Upper lobe of left lung (tissue), 6 donors: ENCODE measurements around the gene HOATZ. TPM values are rescaled to one million over a fixed set of nuclear protein-coding genes. Genes with fewer than 3 reads are reported as not detected.

Experiments
- ATAC-seq, 2 donors: fragments of 200-7000 bp; cut with Tn5 transposase; one replicate each; pipeline ENCODE4 v1.9.1; 2022; ENCODE audit warnings: mild to moderate bottlenecking in 2 of 2, moderate library complexity in 2 of 2; ENCODE audit not compliant: low FRiP score in 2 of 2
- DNase-seq, 2 donors: peaks; one replicate each; pipeline ENCODE4 v3.0.0-alpha.2; 2019 to 2020
- H3K27ac ChIP-seq, 4 donors: fragments of 200-600 bp; sonication (generic); one replicate each; pipeline ENCODE4 v1.5.1; 2016 to 2019
- H3K27me3 ChIP-seq, 4 donors: fragments of 200-600 bp; sonication (generic); one replicate each; pipeline ENCODE4 v1.5.1; 2017 to 2019
- H3K36me3 ChIP-seq, 4 donors: fragments of 200-600 bp; sonication (generic); one replicate each; pipeline ENCODE4 v1.5.1; 2016 to 2019
- H3K4me1 ChIP-seq, 4 donors: fragments of 200-600 bp; sonication (generic); one replicate each; pipeline ENCODE4 v1.5.1; 2018 to 2019
- H3K4me3 ChIP-seq, 4 donors: fragments of 200-600 bp; sonication (generic); one replicate each; pipeline ENCODE4 v1.5.1; 2017 to 2019; ENCODE audit warnings: mild to moderate bottlenecking in 2 of 4, moderate library complexity in 1 of 4
- H3K9me3 ChIP-seq, 4 donors: fragments of 200-600 bp; sonication (generic); one replicate each; pipeline ENCODE4 v1.5.1; 2018 to 2019
- EP300 ChIP-seq, 4 donors: sonication (generic); formaldehyde crosslinking; IDR thresholded peaks; one replicate each; pipeline ENCODE4 v1.5.1; 2017; ENCODE audit warnings: antibody characterized with exemption in 4 of 4, control low read depth in 2 of 4
- POLR2A ChIP-seq, 4 donors: fragments of 450-650 bp; IDR thresholded peaks; one replicate each; pipeline ENCODE4 v1.5.1; 2016 to 2017; ENCODE audit warnings: antibody characterized with exemption in 4 of 4, mild to moderate bottlenecking in 2 of 4
- POLR2AphosphoS5 ChIP-seq, 2 donors: sonication (generic); formaldehyde crosslinking; IDR thresholded peaks; one replicate each; pipeline ENCODE4 v1.5.1; 2017; ENCODE audit warnings: antibody characterized with exemption in 2 of 2
- WGBS, 2 donors: methylation state at CpG; one replicate each; pipeline ENCODE4 v1.1.5; 2017 to 2018; 5-methylcytosine and 5-hydroxymethylcytosine counted together
- total RNA-seq, 6 donors: library from RNA; depleted of rRNA in 4 of 6; stranded (reverse); fragments of >200 nt in 4 of 6; gene quantifications; one replicate each; pipeline versions ENCODE4 v1.1.0 to v1.2.1, GENCODE V29; 2016 to 2021
- TF ChIP-seq, protein P1 (sequence below), 6 experiments: fragments of 450-650 bp in 4 of 6; fragments of 200-600 bp in 2 of 6; sonication (generic) in 2 of 6; IDR thresholded peaks; one replicate each; pipeline ENCODE4 v1.5.1; 2016 to 2019; ENCODE audit warnings: antibody characterized with exemption in 6 of 6
- donor health status: DM: no; HTN: no; CAD: no; lungs with moderate emphysema.
- donor health status: DM: no; HTN: yes; CAD: no; lungs with severe emphysema.

Gene HOATZ
- total RNA-seq, 6 donors from 2014 or later, result 0.37 to 59.0 (median 8.1) TPM

GRCh38 chr11:111515591-111515990, 1.0 kb downstream of the HOATZ start:
- Histone ChIP-seq H3K27me3 (peaks cover 0 to 22% (median 11%) of the 10 kb centered on the region in 4 donors), H3K4me3 (no peak overlapping the region), H3K27ac (no peak overlapping the region), H3K36me3 (no peaks in the 10 kb centered on the region), H3K9me3 (no peaks in the 10 kb centered on the region), H3K4me1 (peaks cover 11 to 21% (median 17%) of the 10 kb centered on the region in 4 donors)
- 93% methylated on average over 2 of the region's 2 CpGs for WGBS, 2 donors
- no peak for ATAC-seq
- TF ChIP-seq EP300 (IDR thresholded peaks at IDR 0.05) (no peak), POLR2A (IDR thresholded peaks at IDR 0.05) (no peak), POLR2AphosphoS5 (IDR thresholded peaks at IDR 0.05) (no peak)
- TF ChIP-seq, protein P1, sequence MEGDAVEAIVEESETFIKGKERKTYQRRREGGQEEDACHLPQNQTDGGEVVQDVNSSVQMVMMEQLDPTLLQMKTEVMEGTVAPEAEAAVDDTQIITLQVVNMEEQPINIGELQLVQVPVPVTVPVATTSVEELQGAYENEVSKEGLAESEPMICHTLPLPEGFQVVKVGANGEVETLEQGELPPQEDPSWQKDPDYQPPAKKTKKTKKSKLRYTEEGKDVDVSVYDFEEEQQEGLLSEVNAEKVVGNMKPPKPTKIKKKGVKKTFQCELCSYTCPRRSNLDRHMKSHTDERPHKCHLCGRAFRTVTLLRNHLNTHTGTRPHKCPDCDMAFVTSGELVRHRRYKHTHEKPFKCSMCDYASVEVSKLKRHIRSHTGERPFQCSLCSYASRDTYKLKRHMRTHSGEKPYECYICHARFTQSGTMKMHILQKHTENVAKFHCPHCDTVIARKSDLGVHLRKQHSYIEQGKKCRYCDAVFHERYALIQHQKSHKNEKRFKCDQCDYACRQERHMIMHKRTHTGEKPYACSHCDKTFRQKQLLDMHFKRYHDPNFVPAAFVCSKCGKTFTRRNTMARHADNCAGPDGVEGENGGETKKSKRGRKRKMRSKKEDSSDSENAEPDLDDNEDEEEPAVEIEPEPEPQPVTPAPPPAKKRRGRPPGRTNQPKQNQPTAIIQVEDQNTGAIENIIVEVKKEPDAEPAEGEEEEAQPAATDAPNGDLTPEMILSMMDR (IDR thresholded peaks at IDR 0.05), result no peak
- DNase-seq, result no peak

- Histone ChIP-seq H3K9me3 (no peaks in the 10 kb centered on the region), H3K4me1 (peaks cover 0 to 8% (median 6%) of the 10 kb centered on the region in 4 donors), H3K4me3 (no peak overlapping the region), H3K27me3 (peaks cover 0 to 8% (median 1%) of the 10 kb centered on the region in 4 donors), H3K27ac (no peak overlapping the region), H3K36me3 (no peaks in the 10 kb centered on the region)
- DNase-seq (no peak), ATAC-seq (no peak)
- TF ChIP-seq POLR2A (IDR thresholded peaks at IDR 0.05) (no peak), POLR2AphosphoS5 (IDR thresholded peaks at IDR 0.05) (no peak), EP300 (IDR thresholded peaks at IDR 0.05) (no peak)
- TF ChIP-seq, protein P1 (IDR thresholded peaks at IDR 0.05), result no peak
- 43% methylated on average over 1 of the region's 1 CpG for WGBS, 2 donors
Observed at GRCh38 chr11:111518668-111519067, 4.1 kb downstream of the HOATZ start.

- no peak overlapping the region for H3K4me3 ChIP-seq
- H3K4me1 ChIP-seq, result no peaks in the 10 kb centered on the region
- DNase-seq, result no peak
- TF ChIP-seq POLR2AphosphoS5 (IDR thresholded peaks at IDR 0.05) (no peak), EP300 (IDR thresholded peaks at IDR 0.05) (no peak), POLR2A (IDR thresholded peaks at IDR 0.05) (no peak)
- TF ChIP-seq, protein P1 (IDR thresholded peaks at IDR 0.05), result no peak
- no peaks in the 10 kb centered on the region for H3K9me3 ChIP-seq
- WGBS, 2 donors, result 93 to 99% methylated on average over 2 of the region's 2 CpGs
- no peak overlapping the region for H3K27ac ChIP-seq
- H3K36me3 ChIP-seq, result no peaks in the 10 kb centered on the region
- H3K27me3 ChIP-seq, result no peaks in the 10 kb centered on the region
- no peak for ATAC-seq
Observed at GRCh38 chr11:111520560-111520959, 6.0 kb downstream of the HOATZ start.

GRCh38 chr11:111521135-111521534, 6.6 kb downstream of the HOATZ start:
- Histone ChIP-seq H3K4me1 (no peaks in the 10 kb centered on the region), H3K9me3 (no peaks in the 10 kb centered on the region), H3K36me3 (no peaks in the 10 kb centered on the region), H3K4me3 (no peak overlapping the region), H3K27ac (no peak overlapping the region), H3K27me3 (no peaks in the 10 kb centered on the region)
- no peak for TF ChIP-seq EP300 (IDR thresholded peaks at IDR 0.05)
- TF ChIP-seq POLR2A (IDR thresholded peaks at IDR 0.05), result no peak
- TF ChIP-seq POLR2AphosphoS5 (IDR thresholded peaks at IDR 0.05), result no peak
- TF ChIP-seq, protein P1 (IDR thresholded peaks at IDR 0.05), result no peak
- 78 to 81% methylated on average over 2 of the region's 2 CpGs for WGBS, 2 donors
- DNase-seq, result no peak
- no peak for ATAC-seq

DNA sequence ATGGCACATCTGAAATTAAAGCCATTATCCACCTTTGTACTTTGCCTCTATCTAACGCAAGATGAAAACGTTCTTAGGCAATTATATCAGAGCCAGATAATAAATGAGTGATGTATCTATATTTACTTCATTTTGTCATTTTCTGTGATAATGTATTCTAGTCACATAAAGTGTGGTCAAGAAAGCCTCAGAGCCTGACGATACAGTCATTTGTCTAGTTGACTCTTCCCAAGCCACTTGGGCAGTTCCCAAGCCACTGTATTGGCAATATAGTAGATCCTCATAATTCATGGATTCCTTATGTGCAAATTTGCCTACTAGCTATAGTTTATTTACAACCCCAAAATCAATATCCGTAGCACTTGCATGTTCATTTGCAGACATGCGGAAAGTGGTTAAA, 7.8 kb downstream of the HOATZ start:
- 85 to 92% methylated on average over 5 of the region's 5 CpGs for WGBS, 2 donors
- ATAC-seq (no peak), DNase-seq (no peak)
- TF ChIP-seq POLR2A (IDR thresholded peaks at IDR 0.05), result no peak
- no peak for TF ChIP-seq POLR2AphosphoS5 (IDR thresholded peaks at IDR 0.05)
- TF ChIP-seq, protein P1 (IDR thresholded peaks at IDR 0.05), result no peak
- no peak for TF ChIP-seq EP300 (IDR thresholded peaks at IDR 0.05)
- Histone ChIP-seq H3K36me3 (no peaks in the 10 kb centered on the region), H3K27me3 (no peaks in the 10 kb centered on the region), H3K4me3 (no peak overlapping the region), H3K9me3 (no peaks in the 10 kb centered on the region), H3K27ac (no peak overlapping the region), H3K4me1 (no peaks in the 10 kb centered on the region)
